HG03135 (cell line): ENCODE measurements around the gene SGCG.

Experiments
- ATAC-seq: cut with Tn5 transposase; IDR thresholded peaks from one replicate; pipeline ENCODE4 v1.9.1; 2021; ENCODE audit warnings: mild to moderate bottlenecking, moderate library complexity; ENCODE audit not compliant: unreplicated experiment

The SGCG gene

DNA sequence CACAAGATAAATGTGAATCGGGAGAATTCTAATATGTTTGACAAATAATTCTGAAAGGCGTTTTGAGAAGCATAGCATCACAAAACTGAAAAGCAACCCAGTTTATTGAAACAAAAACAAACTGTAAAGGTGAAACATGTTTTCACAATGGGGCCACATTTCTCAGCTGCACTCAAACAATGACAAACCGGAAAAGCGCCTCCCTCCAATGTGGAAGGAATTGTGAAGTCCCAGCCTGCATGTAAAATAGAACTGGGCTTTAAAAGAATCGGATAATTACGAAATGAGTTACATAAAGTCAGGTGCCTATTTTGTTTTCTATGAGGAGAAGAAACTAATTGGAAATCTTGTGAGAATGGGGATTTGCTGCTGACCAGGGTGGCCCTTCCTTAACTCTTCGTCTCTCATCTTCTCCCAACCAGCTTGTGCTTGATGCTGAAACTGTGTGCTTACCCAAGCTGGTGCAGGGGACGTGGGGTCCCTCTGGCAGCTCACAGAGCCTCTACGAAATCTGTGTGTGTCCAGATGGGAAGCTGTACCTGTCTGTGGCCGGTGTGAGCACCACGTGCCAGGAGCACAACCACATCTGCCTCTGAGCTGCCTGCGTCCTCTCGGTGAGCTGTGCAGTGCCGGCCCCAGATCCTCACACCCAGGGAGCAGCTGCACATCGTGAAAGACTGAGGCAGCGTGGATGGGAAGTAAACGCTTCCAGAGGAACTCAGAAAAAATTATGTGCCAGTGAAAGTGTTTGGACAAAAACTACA, 143.3 kb downstream of the SGCG start:
- ATAC-seq = no peak

DNA sequence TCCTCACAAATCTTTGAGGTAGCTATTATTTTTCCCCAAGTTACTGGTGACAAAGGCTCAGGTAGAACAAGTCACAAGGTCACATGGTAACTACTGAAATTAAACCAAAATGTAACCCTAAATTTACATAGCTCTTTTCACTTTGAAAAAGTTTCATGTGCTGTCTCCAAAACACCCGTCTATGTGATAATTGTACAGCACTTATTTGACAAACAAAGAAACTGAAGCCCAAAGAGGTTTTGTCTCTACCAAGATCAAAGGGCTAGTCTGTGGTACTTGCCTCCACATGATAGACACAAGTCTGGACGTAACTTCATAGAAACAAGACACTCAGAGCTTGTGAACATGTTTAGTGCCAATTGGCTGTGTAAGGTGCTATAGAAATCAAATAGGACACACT, 144.4 kb downstream of the SGCG start:
- ATAC-seq = no peak

GRCh38 chr13:23330356-23330755, 149.6 kb downstream of the SGCG start:
- ATAC-seq = no peak

DNA sequence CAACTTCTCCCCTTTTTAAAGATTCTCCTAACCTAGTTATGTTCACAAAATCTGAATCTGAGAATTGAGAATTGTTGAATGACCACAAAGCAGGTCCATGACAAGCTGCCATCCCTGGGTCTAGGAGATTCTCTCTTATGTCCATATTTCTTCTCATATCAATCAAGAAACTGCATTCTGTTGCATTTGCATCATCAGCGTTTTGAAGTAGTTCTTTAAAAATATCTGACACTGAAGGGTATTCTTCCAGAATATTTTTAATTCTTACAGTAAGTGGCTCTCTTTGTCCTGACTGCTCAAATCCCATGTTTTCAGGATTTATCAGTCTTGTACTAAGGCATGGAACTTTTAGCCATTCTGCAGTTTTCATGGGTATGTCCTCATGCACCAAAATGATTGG, 158.4 kb downstream of the SGCG start:
- no peak for ATAC-seq

- no peak for ATAC-seq
Observed at GRCh38 chr13:23344931-23345595, 164.3 kb downstream of the SGCG start.

- no peak for ATAC-seq
Observed at GRCh38 chr13:23347601-23348000, 166.8 kb downstream of the SGCG start.

DNA sequence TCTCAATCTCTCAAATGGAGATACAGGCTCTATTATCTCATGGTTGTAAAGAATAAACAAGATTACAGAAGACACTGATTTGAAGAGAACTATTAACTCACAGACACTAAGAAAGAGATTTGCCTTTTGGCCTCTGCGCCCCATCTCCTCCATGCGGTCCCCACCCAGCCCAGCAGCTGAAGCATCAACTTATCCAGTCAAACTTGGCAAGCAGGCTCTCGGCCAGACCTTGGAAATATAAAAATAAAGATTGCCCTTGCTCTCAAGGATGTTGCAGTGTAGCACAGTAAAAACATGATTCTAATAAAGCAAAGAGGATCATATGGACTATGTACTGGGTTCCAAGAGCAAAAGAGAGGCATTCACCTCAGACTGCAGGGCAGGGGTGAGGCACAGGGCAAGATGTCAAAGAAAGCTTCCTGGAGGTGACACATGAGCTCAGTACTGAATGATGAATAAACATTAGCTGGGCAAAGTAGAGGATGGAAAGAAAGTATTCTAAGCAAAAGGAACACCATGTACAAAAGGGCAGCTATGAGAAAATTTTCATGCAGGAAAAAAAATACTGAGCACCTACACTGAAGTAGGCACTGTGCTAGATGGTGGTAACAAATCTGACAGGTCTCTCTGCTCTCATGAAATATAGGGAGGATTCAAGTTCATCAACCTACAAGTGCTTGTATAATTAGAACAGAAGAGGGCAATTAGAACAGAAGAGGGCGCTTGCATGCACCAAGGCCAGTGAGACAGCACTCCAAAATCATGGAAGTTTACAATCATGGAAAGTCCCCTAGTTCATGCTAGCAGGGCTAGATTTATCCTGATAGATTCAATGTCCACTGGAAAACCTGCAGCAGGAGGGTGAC, 167.7 kb downstream of the SGCG start:
- ATAC-seq = no peak

- ATAC-seq = no peak
Observed at GRCh38 chr13:23349161-23349897, 168.6 kb downstream of the SGCG start.

GRCh38 chr13:23350009-23350408, 169.2 kb downstream of the SGCG start:
- ATAC-seq = no peak

DNA sequence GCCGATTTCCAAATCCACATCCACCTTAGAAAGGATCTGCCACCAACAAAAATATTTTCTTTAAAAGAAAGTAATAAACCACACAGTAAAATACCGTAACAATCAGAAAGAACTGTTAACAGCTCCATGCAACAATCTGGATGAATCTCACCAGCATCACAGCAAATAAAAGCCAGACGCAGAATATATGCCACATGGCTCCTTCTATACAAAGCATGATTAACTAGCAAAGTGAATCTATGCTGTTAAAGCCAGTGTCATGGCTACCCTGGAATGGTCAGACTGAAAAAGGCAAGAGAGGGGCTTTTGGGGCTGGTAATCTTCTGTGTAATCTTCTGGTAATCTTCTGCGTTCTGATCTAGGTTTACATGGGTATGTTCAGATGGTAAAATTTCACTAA, 171.4 kb downstream of the SGCG start:
- no peak for ATAC-seq

GRCh38 chr13:23354520-23354919, 173.7 kb downstream of the SGCG start:
- ATAC-seq = no peak

- no peak for ATAC-seq
Observed at GRCh38 chr13:23356368-23356767, 175.6 kb downstream of the SGCG start.

DNA sequence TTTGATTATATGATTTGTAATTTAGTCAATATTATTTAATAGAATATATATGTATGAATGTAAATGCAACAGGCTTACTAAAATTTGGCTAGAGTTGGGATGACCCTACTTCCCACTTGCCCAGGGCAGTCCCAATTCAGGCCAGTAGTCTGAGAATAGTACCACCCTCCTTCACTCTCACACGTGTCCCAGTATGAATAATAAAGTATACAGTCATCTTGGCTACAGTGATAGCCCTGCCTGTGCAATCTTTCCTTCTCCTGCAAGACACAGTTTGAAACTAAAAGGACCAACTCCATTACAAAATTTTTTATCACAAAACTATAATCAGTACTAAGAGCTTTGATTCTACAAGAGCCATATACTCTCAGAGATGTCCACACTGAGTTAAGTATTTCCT, 176.6 kb downstream of the SGCG start:
- no peak for ATAC-seq

DNA sequence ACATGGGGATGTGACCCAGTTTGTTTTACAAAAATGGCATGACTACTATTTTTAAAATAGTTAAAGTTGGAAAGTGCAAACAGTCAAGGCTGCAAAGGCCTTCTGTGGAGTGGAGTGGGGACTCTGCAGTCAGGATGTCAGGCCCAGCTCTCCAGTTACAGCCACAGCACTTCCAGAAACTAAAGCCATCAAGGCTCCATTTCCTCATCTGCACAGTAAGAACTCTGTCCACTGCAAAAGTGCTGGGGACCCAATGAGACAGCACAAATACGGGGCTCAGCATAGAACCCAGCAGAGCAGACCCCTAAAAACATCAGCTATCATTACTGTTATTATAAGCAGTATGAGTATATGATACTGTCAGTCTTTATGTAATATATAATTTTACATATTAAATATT, 179.1 kb downstream of the SGCG start:
- ATAC-seq = no peak

- ATAC-seq = no peak
Observed at GRCh38 chr13:23365652-23366051, 184.9 kb downstream of the SGCG start.

GRCh38 chr13:23367907-23368306, 187.1 kb downstream of the SGCG start:
- ATAC-seq = no peak

DNA sequence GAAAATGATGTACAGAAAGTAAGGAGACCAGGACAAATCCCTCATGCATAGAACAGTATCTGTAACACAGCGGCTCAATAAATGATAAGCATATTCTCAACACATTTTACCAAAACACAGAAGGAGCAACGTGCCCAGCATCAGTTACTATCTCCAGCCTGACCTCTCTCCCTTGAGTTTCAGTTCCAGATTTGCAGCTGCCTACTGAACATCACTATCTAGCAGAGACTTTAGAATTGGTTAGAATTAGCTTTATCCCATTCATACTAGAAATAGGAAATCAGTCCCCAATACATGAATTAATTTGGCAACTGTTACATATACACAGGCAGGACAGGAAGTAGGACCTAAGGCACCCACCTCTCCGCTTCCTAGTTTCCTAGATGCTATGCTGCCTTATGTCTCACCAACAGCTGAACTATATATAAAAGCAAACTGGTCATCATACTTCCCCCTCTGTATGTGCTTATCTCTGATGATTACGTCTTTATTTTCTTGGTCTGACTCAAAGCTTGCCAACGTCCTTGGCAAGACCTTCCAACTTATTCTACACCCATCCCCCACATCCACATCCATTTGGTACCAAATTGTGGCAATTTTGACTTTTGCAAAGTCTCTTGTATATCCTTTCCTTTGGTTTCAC, 191.6 kb downstream of the SGCG start:
- no peak for ATAC-seq
